SK-N-DZ (cell line): ENCODE measurements around the gene HSP90AA1.
"Not testable (repeated sequence)": the region's sequence is repeated elsewhere in the genome, so short reads cannot be mapped to it uniquely, and the experiment has no call there.

ENCODE experiments used
- DNase-seq: peaks from one replicate; pipeline ENCODE4 v3.0.0-alpha.2; 2015; ENCODE audit warnings: low spot score

HSP90AA1 gene

GRCh38 chr14:102071283-102071998 lies 15.4 kb downstream of the HSP90AA1 start:
- DNase-seq, result no peak

GRCh38 chr14:102066041-102066451 lies 20.8 kb downstream of the HSP90AA1 start:
- no peak for DNase-seq

- not testable (repeated sequence) for DNase-seq
Observed at GRCh38 chr14:102064590-102064989, 22.3 kb downstream of the HSP90AA1 start.

GRCh38 chr14:102063808-102064429 lies 22.9 kb downstream of the HSP90AA1 start:
- DNase-seq, result no peak

GRCh38 chr14:102063109-102063807 lies 23.6 kb downstream of the HSP90AA1 start:
- peak; percentile 76 for DNase-seq

- no peak for DNase-seq
Observed at GRCh38 chr14:102058961-102059360, 27.9 kb downstream of the HSP90AA1 start.

GRCh38 chr14:102058146-102058545 lies 28.7 kb downstream of the HSP90AA1 start:
- no peak for DNase-seq

GRCh38 chr14:102057480-102058114 lies 29.2 kb downstream of the HSP90AA1 start:
- no peak for DNase-seq

GRCh38 chr14:102056694-102057442 lies 30.0 kb downstream of the HSP90AA1 start:
- DNase-seq, result no peak

GRCh38 chr14:102055181-102055901 lies 31.5 kb downstream of the HSP90AA1 start:
- no peak for DNase-seq

- DNase-seq, result no peak
Observed at GRCh38 chr14:102052522-102052921, 34.3 kb downstream of the HSP90AA1 start.

- no peak for DNase-seq
Observed at GRCh38 chr14:102050625-102051024, 36.2 kb downstream of the HSP90AA1 start.

GRCh38 chr14:102050026-102050405 lies 36.8 kb downstream of the HSP90AA1 start:
- no peak for DNase-seq

GRCh38 chr14:102049258-102050025 lies 37.4 kb downstream of the HSP90AA1 start:
- DNase-seq, result no peak

- no peak for DNase-seq
Observed at GRCh38 chr14:102047808-102048540, 38.9 kb downstream of the HSP90AA1 start.

- DNase-seq, result peak; percentile 68
Observed at GRCh38 chr14:102046337-102047278, 40.2 kb downstream of the HSP90AA1 start.

- DNase-seq, result no peak
Observed at GRCh38 chr14:102044566-102044965, 42.3 kb downstream of the HSP90AA1 start.
